Fibroblast of lung (primary cell): ENCODE results near the gene FLOT1. TPM values are rescaled to one million over a fixed set of nuclear protein-coding genes. Genes with fewer than 3 reads are reported as not detected.

Source experiments
- DNase-seq, 2 donors: peaks; one replicate each; pipeline versions ENCODE4 v3.0.0 to v3.0.0-alpha.2; 2010; ENCODE audit warnings: low read depth in 2 of 2
- H2AFZ ChIP-seq: 2 replicates; pipeline ENCODE4 v1.5.1; 2012; ENCODE audit warnings: low read length, control low read depth, inconsistent platforms
- H3K27ac ChIP-seq: 2 replicates; pipeline ENCODE4 v1.5.1; 2011; ENCODE audit warnings: low read length, control low read depth; ENCODE audit not compliant: insufficient read depth
- H3K27me3 ChIP-seq: 2 replicates; pipeline ENCODE4 v1.5.1; 2011; ENCODE audit warnings: mild to moderate bottlenecking, low read length; ENCODE audit not compliant: control insufficient read depth, insufficient read depth
- H3K36me3 ChIP-seq: 2 replicates; pipeline ENCODE4 v1.5.1; 2011; ENCODE audit warnings: low read length; ENCODE audit not compliant: control insufficient read depth, insufficient read depth
- H3K4me1 ChIP-seq: 2 replicates; pipeline ENCODE4 v1.5.1; 2011; ENCODE audit warnings: low read length; ENCODE audit not compliant: control insufficient read depth, insufficient read depth; ENCODE audit errors: extremely low read depth
- H3K4me2 ChIP-seq: 2 replicates; pipeline ENCODE4 v1.5.1; 2011; ENCODE audit warnings: low read length, control low read depth; ENCODE audit not compliant: insufficient read depth; ENCODE audit errors: extremely low read depth
- H3K4me3 ChIP-seq, 4 experiments: fragments of 200-600 bp in 1 of 4; sonication (generic) in 1 of 4; replicated peaks in 1 of 4; 2 replicates each; pipeline ENCODE4 v1.5.1; 2011 to 2016; ENCODE audit warnings: low read length in 4 of 4, low read depth in 3 of 4, mild to moderate bottlenecking in 3 of 4, control low read depth in 2 of 4, inconsistent platforms in 1 of 4, mixed read lengths in 1 of 4; ENCODE audit not compliant: insufficient read depth in 1 of 4; ENCODE audit errors: control extremely low read depth in 1 of 4
- H3K79me2 ChIP-seq: 2 replicates; pipeline ENCODE4 v1.5.1; 2012; ENCODE audit warnings: mild to moderate bottlenecking, low read length, inconsistent platforms; ENCODE audit not compliant: control insufficient read depth, insufficient read depth
- H3K9ac ChIP-seq: 2 replicates; pipeline ENCODE4 v1.5.1; 2011; ENCODE audit warnings: mild to moderate bottlenecking, low read length, control low read depth; ENCODE audit not compliant: insufficient read depth
- H3K9me3 ChIP-seq: 2 replicates; pipeline ENCODE4 v1.5.1; 2012; ENCODE audit warnings: low read depth, low read length; ENCODE audit not compliant: control insufficient read depth, insufficient read depth
- H4K20me1 ChIP-seq: 2 replicates; pipeline ENCODE4 v1.5.1; 2011; ENCODE audit warnings: low read length; ENCODE audit not compliant: control insufficient read depth, insufficient read depth; ENCODE audit errors: extremely low read depth
- CTCF ChIP-seq, 2 donors: IDR thresholded peaks in 1 of 2; conservative IDR thresholded peaks in 1 of 2; 1 replicate in 1 of 2; 2 replicates in 1 of 2; pipeline ENCODE4 v1.5.1; 2011 to 2012; ENCODE audit warnings: low read length in 2 of 2, control low read depth in 1 of 2, inconsistent platforms in 1 of 2, low read depth in 1 of 2, mild to moderate bottlenecking in 1 of 2
- EZH2 ChIP-seq: IDR thresholded peaks from 2 replicates; pipeline ENCODE4 v1.5.1; 2012; ENCODE audit warnings: low read length, control low read depth, mild to moderate bottlenecking; ENCODE audit errors: missing control alignments
- polyA minus RNA-seq: library from RNA; depleted of rRNA, polyadenylated mRNA; stranded (reverse); fragments of >200 nt; gene quantifications from 2 replicates; pipeline ENCODE4 v1.2.3, GENCODE V29; 2011; ENCODE audit warnings: low replicate concordance
- polyA plus RNA-seq, 2 donors: library from polyadenylated mRNA; depleted of rRNA in 1 of 2; stranded (reverse) in 1 of 2; unstranded in 1 of 2; fragments of >200 nt; gene quantifications; 2 replicates each; pipeline ENCODE4 v1.2.1, GENCODE V29; 2011 to 2012; ENCODE audit warnings: missing spikeins in 1 of 2
- total RNA-seq: library from RNA; depleted of rRNA; stranded (reverse); fragments of >200 nt; gene quantifications from 2 replicates; pipeline ENCODE4 v1.2.1, GENCODE V29; 2014

The FLOT1 gene
- total RNA-seq (136 and 180 TPM in 2 replicates), polyA plus RNA-seq (301 TPM in 2 replicates), polyA minus RNA-seq (145 and 206 TPM in 2 replicates)
- polyA plus RNA-seq (2012), result 219 and 223 TPM in 2 replicates

- Histone ChIP-seq H3K4me2 (peak within 1 kb of the TSS; percentile 96), H4K20me1 (no peaks in the 10 kb centered on the region), H3K4me1 (peaks cover 13% of the 10 kb centered on the region), H3K9ac (peak within 1 kb of the TSS; percentile 96), H2AFZ (no peak within 1 kb of the TSS), H3K27ac (peak within 1 kb of the TSS; percentile 95), H3K79me2 (peaks cover 56% of the 10 kb centered on the region), H3K36me3 (peaks cover 15% of the 10 kb centered on the region), H3K27me3 (no peaks in the 10 kb centered on the region), H3K9me3 (no peaks in the 10 kb centered on the region), H3K4me3 (peak within 1 kb of the TSS; percentile 79 to 97 (median 92))
- no peak for TF ChIP-seq CTCF (conservative IDR thresholded peaks at IDR 0.05 in 1 of 2, IDR thresholded peaks at IDR 0.05 in 1 of 2; ENCODE audit: low read depth in 1 of 2, low read length in 2 of 2)
- no peak for TF ChIP-seq EZH2
- peak; percentile 96 to 97 for DNase-seq
Observed at GRCh38 chr6:30742316-30743098, at the start of gene FLOT1. Gene FLOT1, minus strand, starts transcription at chr6:30742687. Its CDS starts 498 bp downstream, at chr6:30742189.

GRCh38 chr6:30790724-30791383 lies 48.4 kb upstream of the FLOT1 start:
- Histone ChIP-seq H3K9me3 (no peaks in the 10 kb centered on the region), H3K79me2 (no peaks in the 10 kb centered on the region), H3K9ac (no peak overlapping the region), H2AFZ (no peak overlapping the region), H3K27me3 (no peaks in the 10 kb centered on the region), H3K4me1 (no peaks in the 10 kb centered on the region), H4K20me1 (no peaks in the 10 kb centered on the region), H3K4me2 (no peak overlapping the region), H3K27ac (no peak overlapping the region), H3K4me3 (no peak overlapping the region), H3K36me3 (no peaks in the 10 kb centered on the region)
- TF ChIP-seq EZH2 (no peak), CTCF (conservative IDR thresholded peaks at IDR 0.05 in 1 of 2, IDR thresholded peaks at IDR 0.05 in 1 of 2; ENCODE audit: low read depth in 1 of 2, low read length in 2 of 2) (no peak)
- DNase-seq, result no peak

- Histone ChIP-seq H3K9me3 (no peaks in the 10 kb centered on the region), H3K4me3 (no peak overlapping the region), H3K79me2 (no peaks in the 10 kb centered on the region), H3K27me3 (no peaks in the 10 kb centered on the region), H3K36me3 (no peaks in the 10 kb centered on the region), H4K20me1 (no peaks in the 10 kb centered on the region), H3K4me2 (no peak overlapping the region), H3K9ac (no peak overlapping the region), H3K27ac (no peak overlapping the region), H3K4me1 (no peaks in the 10 kb centered on the region), H2AFZ (no peak overlapping the region)
- TF ChIP-seq EZH2, result no peak
- TF ChIP-seq CTCF (conservative IDR thresholded peaks at IDR 0.05 in 1 of 2, IDR thresholded peaks at IDR 0.05 in 1 of 2; ENCODE audit: low read depth in 1 of 2, low read length in 2 of 2), result no peak
- no peak for DNase-seq
Observed at GRCh38 chr6:30789606-30790005, 47.1 kb upstream of the FLOT1 start.
